Panc1 (cell line): ENCODE results near the gene PRIMPOL. TPM values are rescaled to one million over a fixed set of nuclear protein-coding genes. Genes with fewer than 3 reads are reported as not detected.

Experiments
- total RNA-seq: library from RNA; stranded (reverse); gene quantifications from one replicate; pipeline ENCODE4 v1.2.1, GENCODE V29; 2021; ENCODE audit not compliant: unreplicated experiment

PRIMPOL gene
- total RNA-seq, 1 experiment from 2014 or later = 11.7 TPM

Other genes starting within 250 kb of the PRIMPOL start
- 16.2 TPM for gene IRF2, start 175.2 kb upstream of the PRIMPOL start, total RNA-seq
- 24.3 TPM for gene CASP3, start 291 bp upstream of the PRIMPOL start, total RNA-seq
- 16.6 TPM for gene CENPU, start 84.4 kb downstream of the PRIMPOL start, total RNA-seq
- 15.4 TPM for gene ACSL1, start 176.2 kb downstream of the PRIMPOL start, total RNA-seq